Effector memory CD4-positive, alpha-beta T cell (primary cell): ENCODE data around the gene MTFP1.
"Not testable (repeated sequence)": the region's sequence is repeated elsewhere in the genome, so short reads cannot be mapped to it uniquely, and the experiment has no call there.

ENCODE experiments used
- DNase-seq, 3 donors: peaks; one replicate each; pipeline ENCODE4 v3.0.0-alpha.2; 2020
- H3K27ac ChIP-seq: 2 replicates; pipeline ENCODE4 v1.7.0; 2013; ENCODE audit warnings: mild to moderate bottlenecking, low read length, moderate library complexity; ENCODE audit not compliant: insufficient read depth, poor library complexity, severe bottlenecking
- H3K27me3 ChIP-seq: replicated peaks from 2 replicates; pipeline ENCODE4 v1.7.0; 2013; ENCODE audit warnings: mild to moderate bottlenecking, low read length; ENCODE audit not compliant: insufficient read depth, control insufficient read depth, poor library complexity, severe bottlenecking
- H3K36me3 ChIP-seq: 2 replicates; pipeline ENCODE4 v1.7.0; 2013; ENCODE audit warnings: mild to moderate bottlenecking, low read length, moderate library complexity; ENCODE audit not compliant: control insufficient read depth, insufficient read depth
- H3K4me1 ChIP-seq: 2 replicates; pipeline ENCODE4 v1.7.0; 2013; ENCODE audit warnings: low read length, mild to moderate bottlenecking; ENCODE audit not compliant: control insufficient read depth, insufficient read depth, poor library complexity, severe bottlenecking
- H3K4me3 ChIP-seq: 2 replicates; pipeline ENCODE4 v1.7.0; 2013; ENCODE audit warnings: low read length, low read depth, mild to moderate bottlenecking; ENCODE audit not compliant: insufficient read depth, poor library complexity, severe bottlenecking
- H3K9me3 ChIP-seq: 2 replicates; pipeline ENCODE4 v1.7.0; 2013; ENCODE audit warnings: mild to moderate bottlenecking, low read length, moderate library complexity; ENCODE audit not compliant: control insufficient read depth

MTFP1 gene

GRCh38 chr22:30402028-30402765 is 23.4 kb upstream of the MTFP1 start:
- H3K36me3 ChIP-seq: no peaks in the 10 kb centered on the region
- no peak overlapping the region for H3K4me3 ChIP-seq
- no peaks in the 10 kb centered on the region for H3K27me3 ChIP-seq
- DNase-seq: no peak
- H3K9me3 ChIP-seq: no peaks in the 10 kb centered on the region
- H3K4me1 ChIP-seq: peaks cover 7% of the 10 kb centered on the region
- no peak overlapping the region for H3K27ac ChIP-seq

DNA sequence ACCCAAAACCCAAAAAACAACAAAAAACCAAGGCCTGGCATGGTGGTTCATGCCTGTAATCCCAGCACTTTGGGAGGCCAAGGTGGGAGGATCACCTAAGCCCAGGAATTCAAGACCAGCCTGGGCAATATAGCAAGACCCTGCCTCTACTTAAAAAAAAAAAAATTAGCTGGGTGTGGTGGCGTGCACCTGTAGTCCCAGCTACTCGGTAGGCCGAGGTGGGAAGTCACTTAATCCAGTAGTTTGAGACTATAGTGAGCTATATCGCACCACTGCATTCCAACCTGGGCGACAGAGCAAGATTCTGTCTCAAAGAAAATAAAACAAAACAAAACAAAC is 22.8 kb upstream of the MTFP1 start:
- not testable (repeated sequence) for DNase-seq, H3K9me3 ChIP-seq, H3K4me3 ChIP-seq, H3K27me3 ChIP-seq, H3K36me3 ChIP-seq, H3K4me1 ChIP-seq, H3K27ac ChIP-seq

GRCh38 chr22:30404307-30404706 is 21.3 kb upstream of the MTFP1 start:
- Histone ChIP-seq H3K36me3 (no peaks in the 10 kb centered on the region), H3K4me1 (no peaks in the 10 kb centered on the region)

DNA sequence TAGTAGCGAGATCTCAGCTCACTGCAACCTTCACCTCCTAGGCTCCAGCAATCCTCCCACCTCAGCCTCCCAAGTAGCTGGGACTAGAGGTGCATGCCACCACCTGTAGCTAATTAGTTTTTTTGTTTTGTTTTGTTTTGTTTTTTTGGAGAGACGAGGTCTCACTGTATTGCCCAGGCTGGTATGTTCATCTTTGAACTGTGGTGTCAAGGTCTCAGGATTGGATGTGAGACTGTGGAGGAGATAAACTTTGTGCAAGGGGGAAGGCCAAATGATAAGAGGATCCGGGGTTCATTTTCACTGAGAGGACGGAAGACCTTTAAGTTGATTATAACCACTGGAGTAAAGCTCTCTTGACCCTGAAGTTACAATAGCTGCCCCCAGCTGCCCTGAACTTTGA is 19.8 kb upstream of the MTFP1 start:
- Histone ChIP-seq H3K36me3 (no peaks in the 10 kb centered on the region), H3K4me3 (no peak overlapping the region), H3K9me3 (no peaks in the 10 kb centered on the region), H3K4me1 (no peaks in the 10 kb centered on the region), H3K27ac (no peak overlapping the region), H3K27me3 (no peaks in the 10 kb centered on the region)
- DNase-seq: no peak

More at GRCh38 chr22:30404307-30404706, 21.3 kb upstream of the MTFP1 start:
- H3K9me3 ChIP-seq: no peaks in the 10 kb centered on the region
- DNase-seq: no peak
- no peak overlapping the region for H3K4me3 ChIP-seq
- H3K27me3 ChIP-seq: no peaks in the 10 kb centered on the region
- H3K27ac ChIP-seq: no peak overlapping the region

- Histone ChIP-seq H3K4me3 (no peak overlapping the region), H3K27me3 (no peaks in the 10 kb centered on the region), H3K9me3 (no peaks in the 10 kb centered on the region), H3K4me1 (no peaks in the 10 kb centered on the region), H3K36me3 (no peaks in the 10 kb centered on the region), H3K27ac (no peak overlapping the region)
- DNase-seq: no peak
Observed at GRCh38 chr22:30406400-30406799, 19.2 kb upstream of the MTFP1 start.

GRCh38 chr22:30408388-30409102 is 17.0 kb upstream of the MTFP1 start:
- H3K4me1 ChIP-seq: no peaks in the 10 kb centered on the region
- H3K27ac ChIP-seq: no peak overlapping the region
- no peaks in the 10 kb centered on the region for H3K36me3 ChIP-seq
- no peak overlapping the region for H3K4me3 ChIP-seq
- no peaks in the 10 kb centered on the region for H3K27me3 ChIP-seq
- H3K9me3 ChIP-seq: no peaks in the 10 kb centered on the region
- DNase-seq: no peak

DNA sequence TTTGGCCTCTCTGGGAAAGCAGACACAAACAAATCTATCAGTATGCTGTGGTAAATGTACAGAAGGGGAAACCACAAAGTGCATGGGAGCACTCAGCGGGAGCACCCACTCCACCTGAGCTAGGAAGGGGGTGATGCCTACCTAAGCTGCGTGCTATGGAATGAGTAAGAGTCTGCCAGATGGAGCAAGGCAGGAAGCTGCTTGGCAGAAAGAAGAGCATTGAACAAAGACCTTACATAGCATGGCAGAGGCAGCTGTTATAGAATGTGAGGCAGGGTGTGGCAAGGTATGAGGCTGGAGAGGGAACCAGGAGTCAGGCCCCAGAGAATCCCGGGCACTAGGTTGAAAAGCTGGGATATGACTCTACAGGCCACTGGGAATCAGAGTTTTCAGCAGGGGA is 13.8 kb upstream of the MTFP1 start:
- Histone ChIP-seq H3K9me3 (no peaks in the 10 kb centered on the region), H3K4me3 (no peak overlapping the region), H3K27ac (no peak overlapping the region), H3K36me3 (peaks cover 5% of the 10 kb centered on the region), H3K27me3 (no peaks in the 10 kb centered on the region), H3K4me1 (no peaks in the 10 kb centered on the region)
- no peak for DNase-seq

- no peaks in the 10 kb centered on the region for H3K27me3 ChIP-seq
- H3K9me3 ChIP-seq: no peaks in the 10 kb centered on the region
- H3K4me3 ChIP-seq: no peak overlapping the region
- no peak overlapping the region for H3K27ac ChIP-seq
- no peak for DNase-seq
- H3K36me3 ChIP-seq: peaks cover 5% of the 10 kb centered on the region
- no peaks in the 10 kb centered on the region for H3K4me1 ChIP-seq
Observed at GRCh38 chr22:30413001-30413400, 12.6 kb upstream of the MTFP1 start.

DNA sequence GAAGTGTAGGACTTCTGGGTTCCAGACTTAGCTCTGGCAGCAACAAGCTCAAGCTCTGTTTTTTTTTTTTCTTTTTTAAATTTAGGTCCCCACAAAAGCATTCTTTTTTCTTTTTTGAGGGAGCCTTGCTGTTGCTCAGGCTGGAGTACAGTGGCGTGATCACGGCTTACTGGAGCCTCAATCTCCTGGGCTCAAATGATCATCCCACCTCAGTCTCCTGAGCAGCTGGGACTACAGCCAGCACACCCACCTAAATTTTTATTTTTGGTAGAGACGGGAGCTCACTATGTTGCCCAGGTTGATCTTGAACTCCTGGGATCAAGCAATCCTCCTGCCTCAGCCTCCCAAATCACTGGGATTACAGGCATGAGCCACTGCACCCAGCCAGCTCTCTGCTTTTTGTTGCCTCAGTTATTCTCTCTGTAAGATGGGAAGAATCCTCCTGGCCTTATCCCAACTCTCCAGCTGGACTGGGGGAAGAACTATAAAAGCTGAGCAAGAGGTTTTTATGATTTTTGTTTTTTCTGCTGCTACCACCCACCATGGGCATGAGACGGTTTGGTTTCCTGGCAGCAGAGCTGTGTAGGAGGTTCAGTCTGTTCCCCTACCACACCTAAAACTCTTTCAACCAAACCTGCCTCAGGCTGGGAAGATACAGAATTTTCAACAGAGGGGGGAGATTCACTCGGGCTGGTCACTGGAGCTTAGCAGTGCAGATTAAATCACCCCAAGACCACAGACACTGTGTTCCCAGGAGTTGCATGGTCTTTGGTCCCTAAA is 11.6 kb upstream of the MTFP1 start:
- DNase-seq: no peak
- no peak overlapping the region for H3K27ac ChIP-seq
- no peak overlapping the region for H3K4me3 ChIP-seq
- H3K36me3 ChIP-seq: peaks cover 13% of the 10 kb centered on the region
- H3K9me3 ChIP-seq: no peaks in the 10 kb centered on the region
- no peaks in the 10 kb centered on the region for H3K27me3 ChIP-seq
- H3K4me1 ChIP-seq: no peaks in the 10 kb centered on the region

DNA sequence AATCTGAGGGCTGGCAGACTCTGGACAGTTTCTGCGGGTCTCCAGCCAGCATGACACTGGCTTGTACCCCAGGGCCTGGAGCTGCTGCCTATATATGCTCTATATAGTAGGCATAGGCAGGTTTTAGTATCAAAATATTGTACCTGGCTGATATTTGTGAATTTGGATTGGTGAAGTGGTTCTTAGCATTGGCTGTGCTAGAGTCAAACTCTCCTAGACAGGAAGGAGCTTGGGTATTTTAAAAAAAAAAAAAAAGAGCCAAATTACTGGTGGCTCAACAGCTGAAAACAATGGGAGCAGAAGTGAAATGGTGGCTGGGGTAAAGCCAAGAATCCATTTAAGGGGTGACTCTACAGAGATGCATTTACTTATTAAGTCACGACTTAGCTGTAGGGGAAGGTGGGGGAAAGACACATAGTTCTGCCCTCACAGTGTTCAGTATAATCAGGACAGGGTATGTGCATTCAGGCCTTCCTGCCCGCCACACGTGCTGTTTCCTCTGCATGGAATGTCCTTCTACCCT is 11.0 kb upstream of the MTFP1 start:
- no peaks in the 10 kb centered on the region for H3K9me3 ChIP-seq

More for the DNA sequence above, 11.0 kb upstream of the MTFP1 start:
- no peak overlapping the region for H3K27ac ChIP-seq
- DNase-seq: no peak
- H3K4me3 ChIP-seq: no peak overlapping the region
- no peaks in the 10 kb centered on the region for H3K27me3 ChIP-seq
- H3K4me1 ChIP-seq: no peaks in the 10 kb centered on the region
- peaks cover 13% of the 10 kb centered on the region for H3K36me3 ChIP-seq
